UCSD-AML1 (cell line): ENCODE measurements around the gene ENOX2.
"Not testable (repeated sequence)": the region's sequence is repeated elsewhere in the genome, so short reads cannot be mapped to it uniquely, and the experiment has no call there.

Experiments used
- DNase-seq: peaks from one replicate; lab custom pipeline; 2025; ENCODE audit not compliant: unreplicated experiment; lab: John Stamatoyannopoulos, UW

Gene ENOX2

GRCh38 chrX:130828641-130829040, 74.4 kb downstream of the ENOX2 start:
- no peak for DNase-seq

DNA sequence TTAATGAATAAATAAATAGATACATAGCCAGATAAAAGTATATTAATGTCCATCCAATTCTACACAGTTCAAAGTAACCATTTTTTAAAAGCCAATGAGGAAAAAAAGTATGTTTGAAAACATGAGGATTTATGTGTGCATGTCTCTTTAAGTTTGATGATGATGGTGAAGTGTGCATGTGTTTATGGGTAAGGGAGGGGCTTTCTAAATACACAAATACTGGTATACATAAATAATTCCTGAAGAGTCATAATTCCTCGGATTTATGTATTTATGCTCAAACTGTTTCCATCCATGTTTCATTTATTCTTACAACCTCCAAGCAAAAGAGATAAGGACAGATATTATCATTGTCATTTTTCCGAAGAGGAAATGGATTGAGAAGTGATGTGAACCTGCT, 75.4 kb downstream of the ENOX2 start:
- DNase-seq, result no peak

DNA sequence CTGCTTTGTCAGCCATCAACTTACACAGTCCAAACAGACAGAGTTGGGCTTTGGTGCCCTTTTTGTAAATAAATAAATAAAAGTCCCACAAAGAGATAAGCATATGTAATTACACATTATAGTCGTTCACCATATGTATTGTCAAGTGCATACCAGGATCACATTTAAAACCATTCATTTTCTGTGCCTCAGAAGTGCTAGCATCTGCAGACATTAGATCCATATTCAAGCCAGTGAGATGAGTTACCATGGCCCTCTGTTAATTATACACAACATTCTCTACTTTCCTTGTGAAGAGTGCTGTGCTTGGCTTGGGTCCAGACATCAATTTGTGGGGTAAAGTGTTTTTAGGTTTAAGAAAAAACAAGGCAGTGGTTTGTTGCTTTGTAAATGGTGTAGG, 76.8 kb downstream of the ENOX2 start:
- no peak for DNase-seq

DNA sequence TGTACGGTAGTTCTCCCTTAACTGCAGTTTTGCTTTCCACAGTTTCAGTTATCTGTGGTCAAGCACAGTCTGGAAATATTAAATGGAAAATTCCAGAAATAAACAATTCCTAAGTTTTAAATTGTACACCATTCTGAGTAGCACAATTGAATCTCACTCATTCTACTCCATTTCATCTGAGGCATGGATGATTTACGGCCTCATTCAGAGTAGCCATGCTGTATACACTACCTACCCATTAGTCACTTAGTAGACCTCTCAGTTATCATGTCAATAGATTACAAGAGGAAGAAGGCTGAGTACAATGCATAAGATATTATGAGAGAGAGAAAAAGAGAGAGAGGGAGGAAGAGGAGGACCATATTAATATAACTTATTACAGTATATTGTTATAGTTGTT, 77.5 kb downstream of the ENOX2 start:
- DNase-seq, result no peak

DNA sequence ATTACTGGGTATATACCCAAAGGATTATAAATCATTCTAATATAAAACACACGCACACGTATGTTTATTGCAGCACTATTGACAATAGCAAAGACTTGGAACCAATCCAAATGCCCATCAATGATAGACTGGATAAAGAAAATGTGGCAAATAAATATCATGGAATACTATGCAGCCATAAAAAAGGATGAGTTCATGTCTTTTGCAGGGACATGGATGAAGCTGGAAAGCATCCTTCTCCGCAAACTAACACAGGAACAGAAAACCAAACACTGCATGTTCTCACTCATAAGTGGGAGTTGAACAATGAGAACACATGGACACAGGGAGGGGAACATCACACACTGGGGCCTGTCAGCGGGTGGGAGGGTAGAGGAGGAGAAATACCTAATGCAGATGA, 83.6 kb downstream of the ENOX2 start:
- not testable (repeated sequence) for DNase-seq

GRCh38 chrX:130813932-130814331, 89.1 kb downstream of the ENOX2 start:
- not testable (repeated sequence) for DNase-seq

DNA sequence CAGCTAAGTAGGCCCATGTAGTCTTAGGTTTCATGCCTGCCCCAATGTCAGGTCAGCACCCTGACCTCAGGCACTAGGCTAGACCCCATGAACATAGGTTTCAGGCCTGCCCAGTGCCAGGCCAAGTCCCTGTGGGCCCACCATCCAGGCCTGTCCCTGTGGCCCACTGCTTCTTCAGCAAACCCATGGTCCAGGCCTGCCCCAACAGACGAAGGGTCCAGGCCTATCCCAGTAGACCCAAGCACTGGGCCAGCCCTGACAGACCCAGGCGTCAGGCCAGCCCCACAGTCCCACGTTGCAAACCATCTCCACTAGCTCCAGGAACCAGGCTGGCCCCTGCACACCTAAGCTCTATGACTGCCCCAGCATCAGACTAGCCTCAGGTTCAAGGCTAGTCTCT, 92.4 kb downstream of the ENOX2 start:
- DNase-seq, result no peak

DNA sequence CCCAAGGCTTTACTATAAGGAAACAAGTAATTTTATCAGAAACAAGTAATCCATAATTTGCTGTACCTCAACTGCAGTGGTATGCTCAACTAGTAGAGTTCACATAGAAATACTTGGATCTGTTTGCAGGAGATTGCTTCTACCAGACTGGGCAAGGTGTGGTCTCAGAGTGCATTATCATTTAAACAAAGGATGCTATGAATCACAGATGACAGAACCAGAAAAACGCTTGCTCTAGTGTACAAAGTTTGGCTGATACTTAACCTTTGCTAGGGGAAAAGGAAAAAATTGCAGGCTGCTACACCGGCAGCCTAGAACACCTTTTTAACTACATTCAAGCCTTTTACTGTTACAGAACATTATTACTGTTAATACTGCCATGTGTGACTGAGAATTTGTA, 97.1 kb downstream of the ENOX2 start:
- DNase-seq, result no peak

- DNase-seq, result no peak
These were observed 99.5 kb downstream of the ENOX2 start for GRCh38 chrX:130803537-130803936.

- no peak for DNase-seq
These were observed 101.1 kb downstream of the ENOX2 start for GRCh38 chrX:130801901-130802300.

DNA sequence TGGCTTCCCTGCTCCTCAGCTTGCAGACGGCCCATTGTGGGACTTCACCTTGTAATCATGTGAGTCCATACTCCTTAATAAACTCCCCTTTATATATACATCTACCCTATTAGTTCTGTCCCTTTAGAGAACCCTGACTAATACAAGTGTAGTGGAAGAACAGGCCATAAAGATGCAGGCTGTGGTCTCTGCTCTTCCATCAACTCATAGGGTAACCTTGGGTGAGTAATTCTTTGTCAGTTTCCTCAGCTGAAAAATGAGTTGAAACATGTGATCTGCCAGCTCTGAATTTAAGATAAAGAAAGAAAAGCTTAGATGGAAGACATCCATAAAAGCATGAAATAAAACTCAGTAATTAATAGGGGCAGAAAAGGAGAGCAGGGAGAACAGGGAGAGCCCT, 103.6 kb downstream of the ENOX2 start:
- no peak for DNase-seq

DNA sequence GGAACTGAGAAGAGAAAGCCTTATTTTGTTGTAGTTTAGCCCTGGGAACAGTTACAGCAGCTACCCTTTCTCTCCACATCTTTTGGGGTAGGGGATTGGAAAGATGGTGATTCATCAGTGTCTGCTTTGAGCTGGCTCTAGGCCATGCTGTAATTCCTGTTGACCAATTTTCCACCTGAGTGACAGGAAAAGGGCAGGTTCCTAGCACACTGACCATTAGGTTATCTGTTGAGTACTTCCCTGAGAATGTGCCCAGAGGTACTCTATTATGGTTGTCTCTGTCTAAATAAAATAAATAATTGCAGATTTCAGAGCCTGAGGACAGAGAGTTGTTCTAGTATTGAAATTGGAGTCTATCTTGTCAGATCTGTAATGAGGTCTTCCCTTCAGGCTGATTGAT, 109.0 kb downstream of the ENOX2 start:
- no peak for DNase-seq

GRCh38 chrX:130791870-130792269, 111.1 kb downstream of the ENOX2 start:
- DNase-seq, result not testable (repeated sequence)

DNA sequence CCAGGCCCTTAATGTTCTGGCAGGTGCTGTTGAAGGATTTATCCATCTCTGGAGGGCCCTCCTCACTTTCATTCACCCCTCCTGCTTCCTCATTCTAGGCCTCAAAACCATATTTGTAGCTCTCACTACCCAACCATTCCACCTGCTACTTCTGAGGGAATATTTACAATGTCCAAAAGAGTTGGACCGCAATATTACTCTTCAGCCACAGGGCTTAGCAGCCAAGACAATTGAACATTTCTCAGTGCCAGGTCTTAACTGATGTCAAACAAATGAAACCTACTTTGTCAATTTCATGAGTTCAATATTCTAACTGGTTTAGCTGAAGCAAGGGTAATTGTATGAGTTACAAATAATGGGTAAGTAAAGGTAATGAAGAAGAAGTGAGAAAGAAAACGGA, 113.2 kb downstream of the ENOX2 start:
- no peak for DNase-seq

GRCh38 chrX:130788786-130789581, 114.0 kb downstream of the ENOX2 start:
- DNase-seq, result no peak

GRCh38 chrX:130786030-130786429, 117.0 kb downstream of the ENOX2 start:
- no peak for DNase-seq

- DNase-seq, result no peak
These were observed 124.2 kb downstream of the ENOX2 start for GRCh38 chrX:130778773-130779172.

GRCh38 chrX:130775849-130776248, 127.2 kb downstream of the ENOX2 start:
- no peak for DNase-seq

DNA sequence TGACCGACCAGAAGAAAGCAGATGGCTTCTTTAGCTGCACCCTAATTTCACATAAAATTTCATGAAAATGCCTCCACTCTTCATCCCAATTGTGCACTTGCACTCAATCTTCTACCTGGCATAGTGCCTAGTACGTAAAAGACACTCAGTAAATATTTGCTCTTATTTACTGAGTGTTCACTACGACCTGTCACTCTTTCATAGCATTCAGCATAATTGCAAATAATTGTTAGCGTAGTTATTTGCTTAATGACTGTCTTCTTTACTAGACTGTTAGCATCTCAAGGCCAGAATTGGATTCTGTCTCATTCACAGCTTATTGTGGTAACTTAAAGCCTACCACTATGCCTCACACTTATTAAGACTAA, 130.2 kb downstream of the ENOX2 start:
- DNase-seq, result no peak

DNA sequence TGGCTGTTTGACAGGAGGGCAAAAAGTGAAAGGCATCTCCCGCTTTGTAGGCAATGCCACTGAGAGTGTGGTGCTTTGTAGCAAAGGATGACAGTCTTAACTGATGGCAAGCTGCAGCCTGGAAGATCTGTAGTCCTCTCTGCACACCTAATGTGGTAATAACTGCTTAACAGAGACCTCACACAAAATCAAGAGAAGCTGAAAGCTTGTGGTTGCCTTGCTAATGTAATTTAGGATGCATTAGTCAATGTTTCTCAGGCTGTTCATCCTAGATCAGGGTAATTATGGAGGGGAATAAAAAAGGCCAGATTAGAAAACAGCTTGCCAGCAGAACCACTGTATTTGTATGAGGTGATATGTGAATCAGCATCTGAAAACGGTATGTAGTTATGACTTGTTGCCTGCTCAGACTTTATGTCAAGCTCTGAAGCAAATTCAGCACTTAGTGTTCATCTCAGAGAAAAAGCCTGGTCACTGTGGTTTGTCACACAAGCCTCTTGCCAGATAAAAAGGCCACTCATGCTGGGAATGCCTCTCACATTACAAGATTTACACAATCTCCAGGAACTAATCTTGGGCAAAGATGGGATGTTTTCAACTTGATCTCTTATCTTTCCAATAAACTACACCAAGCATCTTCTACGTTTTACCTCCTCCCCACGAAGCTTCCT, 130.8 kb downstream of the ENOX2 start:
- no peak for DNase-seq

- no peak for DNase-seq
These were observed 131.4 kb downstream of the ENOX2 start for GRCh38 chrX:130771648-130772047.

GRCh38 chrX:130771230-130771629, 131.8 kb downstream of the ENOX2 start:
- DNase-seq, result no peak

DNA sequence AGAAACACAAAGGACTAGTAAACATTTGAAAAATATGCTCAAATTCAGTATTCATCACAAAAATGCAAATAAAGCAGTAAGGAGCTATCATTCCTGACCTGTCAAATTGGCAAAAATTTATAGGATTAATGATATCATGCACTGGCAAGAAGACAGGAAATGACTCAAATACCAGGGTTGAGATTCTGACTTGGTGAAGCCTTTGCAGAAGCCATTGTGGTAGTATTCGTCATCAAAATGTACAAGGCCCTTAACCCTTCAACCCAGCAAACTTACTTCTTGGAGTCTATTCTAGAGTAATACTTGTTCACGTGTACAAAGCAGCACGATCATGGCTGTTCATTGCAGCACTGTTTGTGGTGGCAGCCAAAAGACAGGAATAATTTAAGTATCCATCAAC, 132.4 kb downstream of the ENOX2 start:
- no peak for DNase-seq
